GM12801 (cell line): Measurements from ENCODE around the gene EVC.

Experiments used
- CTCF ChIP-seq: IDR thresholded peaks from one replicate; pipeline ENCODE4 v1.5.1; 2011; ENCODE audit warnings: control low read depth; ENCODE audit not compliant: insufficient read length; ENCODE audit errors: extremely low read depth

The EVC gene

GRCh38 chr4:5854929-5855328, 143.9 kb downstream of the EVC start:
- no peak for TF ChIP-seq CTCF

- TF ChIP-seq CTCF, result no peak
These were observed 146.2 kb downstream of the EVC start for GRCh38 chr4:5857199-5857598.

GRCh38 chr4:5858020-5858769, 147.2 kb downstream of the EVC start:
- TF ChIP-seq CTCF, result no peak

GRCh38 chr4:5863461-5864113, 152.6 kb downstream of the EVC start:
- TF ChIP-seq CTCF, result no peak
